Liver (tissue), 3 donors: ENCODE measurements around the gene INIP.

Source experiments
- CTCF ChIP-seq: fragments of 150-350 bp; IDR thresholded peaks from 2 replicates; pipeline ENCODE4 v1.5.1; 2017; ENCODE audit warnings: improper control_type of control experiment, low read depth, low read length; ENCODE audit not compliant: missing input control
- GABPA ChIP-seq, 2 donors: IDR thresholded peaks in 1 of 2; conservative IDR thresholded peaks in 1 of 2; 2 replicates each; pipeline ENCODE4 v1.6.1; 2016; ENCODE audit warnings: antibody characterized with exemption in 2 of 2, mild to moderate bottlenecking in 1 of 2, moderate library complexity in 1 of 2
- RAD21 ChIP-seq, 2 donors: IDR thresholded peaks; 2 replicates each; pipeline ENCODE4 v1.6.1; 2016; ENCODE audit warnings: antibody characterized with exemption in 2 of 2, mild to moderate bottlenecking in 2 of 2
- donor health status: healthy.
- donor health status: healthy.

DNA sequence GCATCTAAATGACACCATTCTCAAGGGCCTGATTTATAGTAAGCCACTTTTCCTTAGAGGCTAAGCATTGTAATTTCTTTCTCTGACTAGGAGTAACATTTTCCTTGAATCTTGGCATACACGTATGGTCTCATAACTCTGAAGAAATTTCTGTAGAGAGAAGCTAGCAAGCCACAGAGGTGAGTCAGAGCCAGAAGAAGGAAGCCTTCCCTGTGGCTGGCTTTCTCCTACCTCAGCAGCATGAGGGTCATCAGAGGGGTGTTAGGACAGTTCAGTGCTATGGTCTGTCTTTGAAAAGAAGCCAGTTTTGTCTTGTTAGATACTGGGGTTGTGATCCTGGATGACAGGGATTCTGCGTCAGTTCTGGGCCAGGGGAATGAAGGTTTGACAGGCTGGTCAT, 35.8 kb upstream of the INIP start:
- TF ChIP-seq RAD21 (IDR thresholded peaks at IDR 0.05) (no peak), GABPA (IDR thresholded peaks at IDR 0.05 in 1 of 2, conservative IDR thresholded peaks at IDR 0.05 in 1 of 2) (no peak), CTCF (no peak)
